GM19452 (cell line): ENCODE results near the gene FYN.

Experiments used
- ATAC-seq: cut with Tn5 transposase; IDR thresholded peaks from one replicate; pipeline ENCODE4 v1.9.1; 2021; ENCODE audit not compliant: unreplicated experiment

FYN gene

GRCh38 chr6:111667931-111668330 is 205.3 kb downstream of the FYN start:
- no peak for ATAC-seq

GRCh38 chr6:111666847-111667246 is 206.4 kb downstream of the FYN start:
- ATAC-seq: no peak

- ATAC-seq: no peak
These were observed 208.7 kb downstream of the FYN start for GRCh38 chr6:111664565-111665030.

- ATAC-seq: no peak
These were observed 209.3 kb downstream of the FYN start for GRCh38 chr6:111663692-111664564.

- no peak for ATAC-seq
These were observed 210.3 kb downstream of the FYN start for GRCh38 chr6:111662794-111663593.

GRCh38 chr6:111662072-111662793 is 211.0 kb downstream of the FYN start:
- no peak for ATAC-seq

- no peak for ATAC-seq
These were observed 211.7 kb downstream of the FYN start for GRCh38 chr6:111661541-111662061.

- ATAC-seq: no peak
These were observed 212.7 kb downstream of the FYN start for GRCh38 chr6:111660531-111660930.

- no peak for ATAC-seq
These were observed 214.6 kb downstream of the FYN start for GRCh38 chr6:111658462-111659154.

- ATAC-seq: no peak
These were observed 216.1 kb downstream of the FYN start for GRCh38 chr6:111657146-111657545.

GRCh38 chr6:111653979-111654378 is 219.3 kb downstream of the FYN start:
- ATAC-seq: no peak

- no peak for ATAC-seq
These were observed 219.8 kb downstream of the FYN start for GRCh38 chr6:111653434-111653833.

- no peak for ATAC-seq
These were observed 221.1 kb downstream of the FYN start for GRCh38 chr6:111652156-111652555.

- ATAC-seq: no peak
These were observed 221.8 kb downstream of the FYN start for GRCh38 chr6:111651185-111652034.

GRCh38 chr6:111650049-111650448 is 223.2 kb downstream of the FYN start:
- no peak for ATAC-seq

GRCh38 chr6:111648100-111648499 is 225.2 kb downstream of the FYN start:
- ATAC-seq: no peak

- ATAC-seq: no peak
These were observed 226.3 kb downstream of the FYN start for GRCh38 chr6:111646942-111647341.

GRCh38 chr6:111646034-111646433 is 227.2 kb downstream of the FYN start:
- no peak for ATAC-seq

GRCh38 chr6:111644893-111645430 is 228.3 kb downstream of the FYN start:
- ATAC-seq: no peak
